Neural progenitor cell (in vitro differentiated cells): Measurements from ENCODE around the gene INMT.

Experiments
- CTCF ChIP-seq: fragments of 200-600 bp; sonication (generic); IDR thresholded peaks from 2 replicates; pipeline ENCODE4 v1.5.1; 2017; ENCODE audit warnings: antibody characterized with exemption, mild to moderate bottlenecking
- EZH2 ChIP-seq: fragments of 200-600 bp; sonication (generic); IDR thresholded peaks from 2 replicates; pipeline ENCODE4 v1.6.1; 2017; ENCODE audit warnings: antibody characterized with exemption, mild to moderate bottlenecking, moderate library complexity
- EZH2phosphoT487 ChIP-seq: fragments of 200-600 bp; sonication (generic); IDR thresholded peaks from 2 replicates; pipeline ENCODE4 v1.6.1; 2017; ENCODE audit warnings: antibody characterized with exemption

- TF ChIP-seq CTCF (no peak), EZH2 (no peak), EZH2phosphoT487 (no peak)
These were observed 48.2 kb upstream of the INMT start for GRCh38 chr7:30703756-30704155.
